Effector CD4-positive, alpha-beta T cell (primary cell): ENCODE results near the gene MSTO1.
"Not testable (repeated sequence)": the region's sequence is repeated elsewhere in the genome, so short reads cannot be mapped to it uniquely, and the experiment has no call there.

Experiments
- DNase-seq: peaks from one replicate; pipeline ENCODE4 v3.0.0-alpha.2; 2020
- total RNA-seq: gene quantifications from one replicate; lab custom pipeline; 2026; lab: John Stamatoyannopoulos, UW

Gene MSTO1
- total RNA-seq: 15.4 reads per million, percentile 41 among the genes with 10 or more reads in this experiment

- peak; percentile 93 for DNase-seq
These were observed at the start of gene MSTO1 for GRCh38 chr1:155609515-155610256. MSTO1 (plus strand) TSS chr1:155610218; CDS start chr1:155610249, 31 bp downstream.

DNA sequence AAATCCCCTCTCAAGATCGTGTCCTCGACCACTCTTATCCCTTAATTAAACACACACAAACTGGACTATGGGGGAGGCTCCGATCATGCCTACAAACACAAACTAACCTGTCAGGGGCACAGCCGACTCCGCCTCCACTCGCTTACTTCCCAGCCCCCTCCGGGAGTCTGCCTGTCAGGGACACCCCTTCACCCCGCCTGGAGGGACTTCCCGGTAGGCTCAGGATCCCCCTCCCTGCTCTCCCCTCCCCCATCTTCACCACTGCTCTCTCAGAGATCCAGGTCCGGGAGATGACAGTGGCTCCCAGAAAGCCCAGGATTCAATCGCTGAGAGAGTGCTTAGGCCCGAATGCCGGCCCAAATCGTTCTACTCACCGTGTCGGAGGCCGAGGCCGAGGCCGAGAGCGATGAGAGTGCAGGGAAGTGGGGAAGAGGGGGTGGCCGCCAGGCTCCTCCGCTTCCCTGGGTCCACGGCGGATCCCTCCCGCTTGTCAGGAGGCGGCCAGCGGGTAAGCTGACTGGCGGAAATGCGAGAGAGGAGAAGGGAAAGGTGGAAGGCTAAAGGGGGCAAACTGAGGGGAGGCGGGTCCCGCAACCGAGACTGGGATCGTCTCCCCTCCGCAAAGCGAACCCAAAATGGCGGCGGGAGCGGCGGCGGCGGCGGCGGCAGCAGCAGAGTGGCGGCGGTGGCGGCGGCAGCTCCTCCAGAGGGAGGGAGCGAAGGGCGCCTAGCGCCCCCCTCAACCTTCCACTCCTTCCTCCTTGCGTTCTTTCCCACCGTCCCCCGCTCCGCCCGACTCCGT is 48.0 kb upstream of the MSTO1 start:
- peak; percentile 56 for DNase-seq

- DNase-seq: peak; percentile 88
These were observed 47.2 kb upstream of the MSTO1 start, which contains the start of gene ASH1L for GRCh38 chr1:155562581-155563376. ASH1L (minus strand) TSS chr1:155562803; CDS start chr1:155521519, 41,284 bp downstream.

DNA sequence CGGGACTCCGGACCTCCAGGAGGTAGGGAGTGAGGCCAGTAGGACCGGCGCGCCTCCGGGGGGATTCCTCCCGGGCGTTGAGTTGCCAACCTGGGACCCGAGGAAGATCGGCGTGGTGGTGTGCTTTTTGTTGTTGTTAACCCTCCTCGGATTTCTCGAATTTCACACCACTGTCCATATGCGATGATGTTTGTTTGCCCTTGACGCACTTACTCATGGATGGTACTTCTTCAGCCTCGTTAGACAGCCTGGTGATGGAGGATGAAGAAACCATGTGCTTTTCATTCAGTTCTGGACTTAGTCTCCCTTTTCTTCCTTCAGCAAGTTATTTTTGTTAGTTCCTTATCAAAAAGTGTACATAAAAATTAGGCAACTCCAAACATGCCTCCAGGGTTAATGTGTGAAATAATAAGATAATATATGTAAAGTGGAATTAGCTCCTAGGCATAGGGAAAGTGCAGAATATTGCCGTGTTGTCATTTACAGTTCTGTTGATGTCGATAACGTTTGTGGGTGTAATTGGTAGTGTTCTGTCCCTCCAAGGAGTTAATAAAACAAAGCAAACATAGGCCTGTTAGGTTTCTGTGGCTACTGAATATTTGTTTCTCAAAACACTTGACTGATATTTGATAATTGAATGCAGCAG is 46.5 kb upstream of the MSTO1 start:
- DNase-seq: not testable (repeated sequence)

DNA sequence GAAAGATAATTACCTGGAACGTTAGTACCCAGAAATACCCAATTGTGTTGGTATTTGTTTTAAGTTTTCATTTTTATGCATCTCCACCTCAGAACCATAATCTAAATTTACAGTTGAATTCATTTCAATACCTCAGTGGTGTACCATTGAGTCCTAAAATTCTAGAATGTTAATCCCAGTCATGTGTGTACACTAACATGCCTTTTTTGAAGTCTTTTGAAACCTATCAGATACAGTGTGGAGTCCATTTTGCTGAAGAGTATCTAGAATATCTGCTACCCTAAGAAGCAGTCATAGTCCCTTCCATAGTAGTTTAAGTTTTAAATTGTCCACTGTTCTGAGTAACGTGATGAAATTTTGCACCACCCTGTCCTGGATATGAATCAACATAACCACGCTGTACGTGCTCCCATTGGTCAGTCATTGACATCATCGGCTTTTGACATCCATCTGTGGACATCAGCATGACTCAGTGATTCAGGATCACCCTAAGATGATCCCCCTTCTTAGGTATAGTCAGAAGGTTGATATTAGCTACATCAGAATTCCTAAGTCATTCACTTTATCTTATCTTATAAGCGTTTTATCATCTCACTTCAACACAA is 39.9 kb upstream of the MSTO1 start:
- DNase-seq: no peak

GRCh38 chr1:155570593-155570990 is 39.4 kb upstream of the MSTO1 start:
- DNase-seq: no peak

DNA sequence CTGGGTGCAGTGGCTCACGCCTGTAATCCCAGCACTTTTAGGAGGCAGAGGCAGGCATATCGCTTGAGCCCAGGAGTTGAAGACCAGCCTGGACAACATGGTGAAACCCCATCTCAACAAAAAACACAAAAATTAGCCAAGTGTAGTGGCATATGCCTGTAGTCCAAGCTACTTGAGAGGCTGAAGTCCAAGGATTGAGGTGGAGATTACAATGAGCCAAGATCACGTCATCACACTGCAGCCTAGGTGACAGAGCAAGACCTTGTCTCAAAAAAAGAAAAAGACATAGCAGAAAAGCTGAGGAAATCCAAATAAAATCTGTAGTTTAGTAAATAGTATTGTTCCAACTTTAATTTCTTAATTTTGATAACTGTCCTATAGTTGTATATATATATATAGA is 35.9 kb upstream of the MSTO1 start:
- no peak for DNase-seq

GRCh38 chr1:155575608-155576007 is 34.4 kb upstream of the MSTO1 start:
- DNase-seq: not testable (repeated sequence)

DNA sequence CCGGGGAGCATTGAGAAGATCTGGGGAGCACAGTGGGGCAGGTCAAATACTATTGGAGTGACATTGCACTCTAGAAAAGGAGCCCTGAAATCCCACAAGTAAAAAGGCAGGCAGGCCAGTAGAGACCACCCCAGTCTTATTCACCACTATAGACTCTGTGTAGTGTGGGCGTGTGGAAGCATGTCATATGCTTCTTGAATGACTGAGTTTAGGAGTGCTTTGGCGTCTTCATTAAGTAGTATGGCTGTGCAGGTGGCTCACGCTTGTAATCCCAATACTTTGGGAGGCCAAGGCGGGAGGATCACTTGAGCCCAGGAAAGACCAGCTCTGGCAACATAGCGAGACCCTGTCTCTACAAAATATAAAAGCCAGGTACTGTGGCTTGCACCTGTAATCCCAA is 26.2 kb upstream of the MSTO1 start:
- not testable (repeated sequence) for DNase-seq

DNA sequence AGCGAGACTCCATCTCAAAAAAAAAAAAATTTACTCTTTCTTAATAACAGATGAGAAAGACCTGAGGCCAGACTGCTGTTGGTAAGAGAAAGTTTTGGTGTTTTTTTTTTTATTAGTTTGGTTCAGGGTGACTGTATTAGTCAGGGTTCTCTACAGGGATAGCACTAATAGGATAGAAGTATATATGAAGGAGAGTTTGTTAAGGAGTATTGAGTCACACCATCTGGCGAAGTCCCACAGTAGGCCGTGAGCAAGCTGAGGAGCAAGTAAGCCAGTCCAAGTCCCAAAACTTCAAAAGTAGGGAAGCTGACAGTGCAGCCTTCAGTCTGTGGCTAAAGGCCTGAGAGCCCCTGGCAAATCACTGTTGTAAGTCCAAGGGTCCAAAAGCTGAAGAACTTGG is 20.7 kb upstream of the MSTO1 start:
- DNase-seq: not testable (repeated sequence)

GRCh38 chr1:155590516-155591247 is 19.3 kb upstream of the MSTO1 start:
- not testable (repeated sequence) for DNase-seq

DNA sequence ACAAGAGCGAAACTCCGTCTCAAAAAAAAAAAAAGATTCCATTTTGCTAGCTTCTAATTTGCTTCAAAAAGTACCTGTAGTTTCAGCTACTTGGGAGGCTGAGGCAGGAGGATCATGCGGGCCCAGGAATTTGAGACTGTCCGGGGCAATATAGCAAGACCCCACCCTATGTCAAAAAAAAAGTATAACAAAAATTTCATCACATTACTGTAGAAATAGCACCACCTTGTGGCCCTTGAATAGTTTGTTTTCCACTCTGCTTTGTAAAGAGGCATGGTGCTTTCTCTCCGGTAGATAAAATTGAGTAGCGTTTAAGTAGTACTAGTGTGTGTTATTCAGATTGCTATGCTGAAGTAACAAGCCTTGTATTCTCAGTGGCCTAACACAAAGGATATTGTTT is 18.2 kb upstream of the MSTO1 start:
- peak; percentile 24 for DNase-seq

- not testable (repeated sequence) for DNase-seq
These were observed 14.0 kb upstream of the MSTO1 start for GRCh38 chr1:155595877-155596474.

DNA sequence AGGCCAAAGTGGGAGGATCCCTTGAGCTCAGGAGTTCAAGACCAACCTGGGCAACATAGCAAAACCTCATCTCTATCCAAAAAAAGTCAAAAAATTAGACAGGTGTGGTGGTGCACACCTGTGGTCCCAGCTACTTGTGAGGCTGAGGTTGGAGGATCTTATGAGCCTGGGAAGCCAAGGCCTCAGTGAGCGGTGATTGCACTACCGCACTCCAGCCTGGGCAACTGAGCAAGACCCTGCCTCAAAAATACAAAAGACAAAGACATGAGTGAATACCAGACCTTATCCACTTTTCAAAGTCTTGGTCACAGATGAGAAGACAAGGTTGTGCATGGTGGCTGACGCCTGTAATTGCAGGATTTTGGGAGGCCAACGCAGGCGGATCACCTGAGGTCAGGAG is 13.2 kb upstream of the MSTO1 start:
- DNase-seq: no peak

DNA sequence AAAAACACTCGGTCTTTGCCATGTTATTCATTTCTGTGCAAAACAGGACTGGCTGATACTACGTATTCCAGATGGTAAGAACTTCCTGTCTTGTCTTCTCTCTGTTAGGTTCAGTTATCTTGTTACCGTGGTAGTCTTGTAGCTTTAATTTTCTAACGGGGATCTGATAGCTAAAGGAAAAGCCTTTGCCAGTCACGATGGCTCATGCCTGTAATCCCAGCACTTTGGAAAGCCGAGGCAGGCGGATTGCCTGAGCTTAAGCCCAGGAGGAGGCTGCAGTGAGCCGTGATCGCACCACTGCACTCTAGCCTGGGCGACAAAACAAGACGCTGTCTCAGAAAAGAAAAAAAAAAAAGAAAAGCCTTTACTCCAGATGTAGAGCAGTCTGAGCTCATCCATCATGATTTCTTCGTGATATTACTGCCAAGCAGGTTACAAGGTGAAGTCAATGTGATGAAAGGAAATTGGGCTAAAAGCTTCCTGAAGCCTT is 11.1 kb upstream of the MSTO1 start:
- DNase-seq: no peak

GRCh38 chr1:155599828-155600572 is 10.0 kb upstream of the MSTO1 start:
- DNase-seq: not testable (repeated sequence)

DNA sequence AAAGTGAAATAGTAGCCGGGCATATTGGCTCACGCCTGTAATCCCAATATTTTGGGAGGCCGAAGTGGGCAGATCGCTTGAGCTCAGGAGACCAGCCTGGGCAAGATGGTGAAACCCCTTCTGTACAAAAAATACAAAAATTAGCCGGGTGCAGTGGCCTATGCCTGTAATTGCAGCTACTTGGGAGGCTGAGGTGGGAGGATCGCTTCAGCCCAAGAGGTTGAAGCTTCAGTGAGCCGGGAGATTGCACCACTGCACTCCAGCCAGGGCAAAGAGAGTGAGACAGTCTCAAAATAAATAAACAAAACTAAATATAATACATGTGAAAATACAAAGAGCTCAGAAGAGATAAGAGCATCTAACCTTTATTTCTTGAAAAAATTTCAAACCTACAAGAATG is 2.3 kb upstream of the MSTO1 start:
- no peak for DNase-seq

- no peak for DNase-seq
These were observed 1.2 kb upstream of the MSTO1 start for GRCh38 chr1:155608888-155609225.

DNA sequence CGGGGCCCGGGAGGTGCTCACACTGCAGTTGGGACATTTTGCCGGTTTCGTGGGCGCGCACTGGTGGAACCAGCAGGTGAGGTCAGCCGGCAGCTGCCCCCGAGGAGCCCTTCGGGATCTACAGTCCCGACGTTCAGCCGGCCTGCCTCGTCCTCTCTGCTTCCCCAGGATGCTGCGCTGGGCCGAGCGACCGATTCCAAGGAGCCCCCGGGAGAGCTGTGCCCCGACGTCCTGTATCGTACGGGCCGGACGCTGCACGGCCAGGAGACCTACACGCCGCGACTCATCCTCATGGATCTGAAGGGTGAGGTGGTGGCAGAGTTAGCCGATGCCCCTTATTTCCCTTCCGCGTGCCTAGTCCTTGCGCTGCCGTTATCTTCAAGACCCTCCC is 234 bp downstream of the MSTO1 start:
- DNase-seq: not testable (repeated sequence)

GRCh38 chr1:155613226-155613625 is 3.2 kb downstream of the MSTO1 start:
- not testable (repeated sequence) for DNase-seq
